ENCODE results near the gene PLET1. TPM values are rescaled to one million over a fixed set of nuclear protein-coding genes. Genes with fewer than 3 reads are reported as not detected.

The PLET1 gene
- total RNA-seq, 2 experiments from 2014 or later = not detected

DNA sequence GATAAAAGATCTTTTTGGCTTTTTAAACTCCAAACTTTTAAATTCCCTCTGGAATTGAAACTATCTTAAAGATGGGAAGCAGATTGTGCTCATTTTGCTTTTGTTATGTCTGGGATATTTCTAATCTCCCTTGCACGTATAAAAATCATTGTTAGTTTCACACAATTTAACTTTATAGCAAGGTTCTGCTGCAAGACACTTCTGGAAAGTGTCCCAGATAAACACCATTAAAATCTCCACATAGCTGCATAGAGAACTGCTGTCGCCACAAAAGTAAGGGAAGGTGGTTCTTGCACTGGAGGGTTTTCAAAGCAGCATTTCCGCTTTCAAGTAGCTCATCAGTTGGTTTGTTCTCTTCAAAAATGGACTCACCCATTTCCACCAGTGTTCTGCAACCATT, 22.6 kb downstream of the PLET1 start:
- Mint-ChIP-seq H3K36me3 (ENCODE audit: low read depth) (peaks cover 54% of the 10 kb centered on the region), H3K9me3 (ENCODE audit: low read depth) (peaks cover 2% of the 10 kb centered on the region), H3K4me1 (no peaks in the 10 kb centered on the region), H3K27me3 (no peaks in the 10 kb centered on the region), H3K4me3 (no peak overlapping the region), H3K27ac (no peak overlapping the region)
- no peak for ATAC-seq
- no peak for DNase-seq
- CTCF ChIA-PET = no interaction called here
- intact Hi-C loops (cut with DNase I, micrococcal nuclease) = no loop called here
- POLR2A ChIA-PET = no interaction called here

DNA sequence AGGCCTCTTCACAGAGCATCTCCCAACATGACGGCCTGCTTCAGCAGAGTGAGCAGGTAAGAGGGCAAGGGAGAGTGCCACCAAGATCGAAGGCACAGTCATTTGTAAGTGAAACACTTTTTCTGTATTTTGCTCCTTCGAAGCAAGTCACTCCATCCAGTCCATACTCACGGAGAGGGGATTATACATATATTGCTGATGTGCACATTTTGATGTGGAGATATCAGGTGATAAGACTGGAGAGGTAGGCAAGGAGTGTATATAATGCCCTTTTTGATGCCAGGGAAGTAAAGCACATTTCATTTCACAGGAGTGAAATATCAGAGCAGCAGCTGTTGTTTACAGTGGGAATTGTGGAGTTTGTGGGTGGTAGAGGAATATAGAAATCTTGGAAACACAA, 23.2 kb downstream of the PLET1 start:
- Mint-ChIP-seq H3K27ac (no peak overlapping the region), H3K36me3 (ENCODE audit: low read depth) (peaks cover 52% of the 10 kb centered on the region), H3K4me3 (no peak overlapping the region), H3K9me3 (ENCODE audit: low read depth) (no peaks in the 10 kb centered on the region), H3K27me3 (no peaks in the 10 kb centered on the region), H3K4me1 (no peaks in the 10 kb centered on the region)
- intact Hi-C loops (cut with DNase I, micrococcal nuclease) = no loop called here
- ATAC-seq (no peak), DNase-seq (no peak)
- ChIA-PET CTCF (no interaction called here), POLR2A (no interaction called here)

DNA sequence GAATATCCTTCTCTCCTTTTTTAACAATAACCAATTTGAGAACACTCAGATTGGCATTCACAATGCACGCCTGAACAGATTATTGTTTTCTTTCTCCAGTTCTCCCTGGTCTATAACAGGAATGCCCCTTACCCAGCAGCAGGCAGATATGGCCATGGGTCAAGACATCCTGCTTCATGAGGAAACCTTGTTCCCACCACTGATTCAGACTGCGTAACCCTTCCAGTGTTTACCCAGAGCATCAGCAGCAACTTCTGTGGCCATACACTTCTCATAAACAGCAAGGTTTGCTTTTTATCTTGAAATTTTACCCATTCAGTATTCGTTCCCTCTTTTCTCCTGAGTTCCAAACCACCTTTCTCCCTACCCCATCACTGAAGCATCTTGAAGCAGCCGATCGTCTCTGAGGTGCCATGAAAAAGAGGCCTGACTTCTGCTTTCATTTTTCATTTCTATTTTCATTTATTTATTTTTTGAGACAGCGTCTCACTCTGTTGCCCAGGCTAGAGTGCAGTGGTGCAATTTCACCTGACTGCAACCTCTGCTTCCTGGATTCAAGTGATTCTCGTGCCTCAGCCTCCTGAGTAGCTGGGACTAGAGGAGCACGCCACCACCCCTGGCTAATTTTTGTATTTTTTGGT, 24.8 kb downstream of the PLET1 start:
- no peaks in the 10 kb centered on the region for H3K27me3 Mint-ChIP-seq
- ATAC-seq (no peak), DNase-seq (no peak)
- intact Hi-C loops (cut with DNase I, micrococcal nuclease) = no loop called here
- POLR2A ChIA-PET = no interaction called here
- H3K4me1 Mint-ChIP-seq = no peaks in the 10 kb centered on the region
- no peaks in the 10 kb centered on the region for H3K9me3 Mint-ChIP-seq (ENCODE audit: low read depth)
- H3K36me3 Mint-ChIP-seq (ENCODE audit: low read depth) = peaks cover 45% of the 10 kb centered on the region
- CTCF ChIA-PET = interaction anchor here (1.0 kb wide), 1 partner anchor 16 kb away, joined by 3 read pairs; no protein-coding TSS in a partner anchor
- H3K27ac Mint-ChIP-seq = no peak overlapping the region
- no peak overlapping the region for H3K4me3 Mint-ChIP-seq

DNA sequence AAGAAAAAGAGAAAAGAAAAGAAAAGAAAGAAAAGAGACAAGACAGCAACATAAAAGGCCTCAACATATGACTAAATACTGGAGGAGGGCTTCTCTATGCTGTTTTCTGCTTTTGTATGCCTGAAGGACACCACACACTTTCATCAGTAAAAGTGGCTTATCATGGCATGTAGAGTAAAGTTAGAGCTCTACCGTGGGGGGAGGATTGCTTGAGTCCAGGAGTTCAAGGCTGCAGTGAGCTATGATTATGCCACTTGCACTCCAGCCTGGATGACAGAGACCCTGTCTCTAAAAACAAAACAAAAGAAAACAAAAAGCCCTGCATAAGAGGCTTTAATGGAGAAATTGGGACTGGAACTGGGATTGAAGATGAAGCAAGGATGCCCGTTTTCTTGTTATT, 28.7 kb downstream of the PLET1 start:
- peaks cover 46% of the 10 kb centered on the region for H3K36me3 Mint-ChIP-seq (ENCODE audit: low read depth)
- no peak for ATAC-seq

DNA sequence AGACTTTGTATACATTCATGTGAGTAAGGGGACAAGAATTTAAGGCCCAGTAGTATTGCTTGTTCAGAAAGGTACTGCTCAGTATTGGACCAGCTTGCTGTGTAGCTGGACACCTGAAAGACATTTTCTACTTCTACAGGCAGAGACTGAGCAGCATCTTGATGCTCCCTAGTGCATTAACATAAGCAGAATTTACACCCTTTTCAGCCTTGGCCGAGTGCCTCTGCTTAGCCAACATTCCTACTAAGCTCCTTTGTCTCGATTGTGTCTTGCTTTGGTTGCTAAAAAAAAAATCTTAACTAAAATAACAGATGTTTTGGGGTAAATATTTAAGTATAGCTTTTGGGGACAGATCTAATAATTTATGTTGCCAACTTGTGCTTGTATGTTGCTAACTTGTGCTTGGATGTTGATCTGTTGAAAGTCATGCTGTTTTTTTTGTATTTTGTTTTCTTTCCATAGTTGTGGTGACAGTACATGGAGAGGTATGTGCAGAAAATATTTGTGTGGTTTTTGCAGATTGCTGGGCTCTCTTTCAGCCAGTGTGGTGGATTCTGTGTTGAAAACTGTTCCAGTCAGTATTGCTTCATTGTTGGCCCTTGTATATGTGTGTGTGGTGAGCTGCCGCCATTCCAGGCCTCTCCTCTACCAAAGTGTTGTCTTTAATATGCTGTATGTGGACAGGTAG, 30.8 kb downstream of the PLET1 start:
- intact Hi-C loops (cut with DNase I, micrococcal nuclease) = loop anchor here (5.0 to 10.0 kb wide), 5 partner anchors 158 to 1545 kb away; partner anchors contain the start of genes ZW10 (in 2 of the 2), CLDN25 (in 1 of the 2), NKAPD1 (in 1 of the 2) and PIH1D2 (in 1 of the 2)
- CTCF ChIA-PET = interaction anchor here (0.7 to 5.0 kb wide), 3 partner anchors 12 to 52 kb away, joined by 3 to 28 read pairs (median 4); no protein-coding TSS in a partner anchor

More for the DNA sequence above, 28.7 kb downstream of the PLET1 start:
- ChIA-PET CTCF (interaction anchor here (0.7 to 5.0 kb wide), 4 partner anchors 9 to 50 kb away, joined by 3 to 28 read pairs (median 3); no protein-coding TSS in a partner anchor), POLR2A (no interaction called here)
- Mint-ChIP-seq H3K4me1 (peaks cover 19% of the 10 kb centered on the region), H3K27me3 (no peaks in the 10 kb centered on the region), H3K27ac (no peak overlapping the region), H3K4me3 (no peak overlapping the region), H3K9me3 (ENCODE audit: low read depth) (no peaks in the 10 kb centered on the region)
- DNase-seq = no peak
- intact Hi-C loops (cut with DNase I, micrococcal nuclease) = no loop called here

DNA sequence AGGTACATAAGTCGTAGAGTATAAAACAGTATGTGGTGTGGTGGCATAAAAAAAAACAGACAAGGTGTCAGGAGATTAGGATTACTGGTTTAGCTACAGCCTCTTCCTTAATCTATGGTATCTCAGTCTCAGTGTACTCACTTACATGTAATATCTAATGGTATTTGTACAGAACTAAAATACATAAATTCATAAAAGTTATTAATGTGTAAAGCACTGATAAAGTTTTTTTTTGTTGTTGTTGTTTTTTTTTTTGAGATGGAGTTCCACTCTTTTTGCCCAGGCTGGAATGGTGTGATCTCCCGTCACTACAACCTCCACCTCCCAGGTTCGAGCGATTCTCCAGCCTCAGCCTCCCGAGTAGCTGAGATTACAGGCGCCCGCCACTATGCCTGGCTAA, 31.5 kb downstream of the PLET1 start:
- Mint-ChIP-seq H3K9me3 (ENCODE audit: low read depth) (no peaks in the 10 kb centered on the region), H3K36me3 (ENCODE audit: low read depth) (peaks cover 34% of the 10 kb centered on the region), H3K4me3 (no peak overlapping the region), H3K27ac (no peak overlapping the region), H3K27me3 (no peaks in the 10 kb centered on the region), H3K4me1 (peaks cover 19% of the 10 kb centered on the region)
- CTCF ChIA-PET = interaction anchor here (1.2 to 5.0 kb wide), 2 partner anchors 51 to 53 kb away, joined by 4 to 28 read pairs; no protein-coding TSS in a partner anchor
- DNase-seq (no peak), ATAC-seq (no peak)
- intact Hi-C loops (cut with DNase I, micrococcal nuclease) = loop anchor here (5.0 to 10.0 kb wide), 5 partner anchors 157 to 1546 kb away; partner anchors contain the start of genes ZW10 (in 2 of the 2), CLDN25 (in 1 of the 2), NKAPD1 (in 1 of the 2) and PIH1D2 (in 1 of the 2)
- POLR2A ChIA-PET = no interaction called here

More for the DNA sequence above, 30.8 kb downstream of the PLET1 start:
- Mint-ChIP-seq H3K4me1 (peaks cover 19% of the 10 kb centered on the region), H3K27me3 (no peaks in the 10 kb centered on the region), H3K4me3 (no peak overlapping the region), H3K36me3 (ENCODE audit: low read depth) (peaks cover 34% of the 10 kb centered on the region), H3K9me3 (ENCODE audit: low read depth) (no peaks in the 10 kb centered on the region), H3K27ac (no peak overlapping the region)
- DNase-seq (no peak), ATAC-seq (no peak)
- POLR2A ChIA-PET = no interaction called here

DNA sequence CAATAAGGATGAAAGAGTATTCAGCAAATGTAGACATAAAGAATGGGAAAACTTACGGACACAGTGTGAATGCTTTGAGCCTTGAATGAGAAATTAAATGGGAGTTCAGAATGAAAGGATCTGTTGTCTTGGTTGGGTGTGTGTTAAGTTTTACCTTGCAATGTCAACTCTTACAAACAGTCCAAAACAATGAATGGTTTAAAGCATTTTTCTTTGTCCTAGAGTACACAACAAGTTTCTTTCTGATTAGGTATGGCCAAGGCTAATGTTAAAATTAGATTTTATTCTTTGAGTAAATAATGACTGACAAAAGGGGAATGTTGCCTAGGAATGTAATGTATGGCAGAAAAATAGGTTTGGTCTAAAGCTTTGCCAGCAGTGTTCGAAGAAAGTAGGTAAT, 32.0 kb downstream of the PLET1 start:
- Mint-ChIP-seq H3K27ac (no peak overlapping the region), H3K27me3 (no peaks in the 10 kb centered on the region), H3K4me3 (no peak overlapping the region), H3K36me3 (ENCODE audit: low read depth) (peaks cover 32% of the 10 kb centered on the region), H3K9me3 (ENCODE audit: low read depth) (no peaks in the 10 kb centered on the region), H3K4me1 (peaks cover 19% of the 10 kb centered on the region)
- ChIA-PET CTCF (interaction anchor here (1.2 to 5.0 kb wide), 3 partner anchors 51 to 56 kb away, joined by 4 to 28 read pairs (median 11); no protein-coding TSS in a partner anchor), POLR2A (no interaction called here)
- no peak for ATAC-seq
- DNase-seq = no peak
- intact Hi-C loops (cut with DNase I, micrococcal nuclease) = loop anchor here (5.0 to 10.0 kb wide), 5 partner anchors 156 to 1546 kb away; partner anchors contain the start of genes ZW10 (in 2 of the 2), CLDN25 (in 1 of the 2), NKAPD1 (in 1 of the 2) and PIH1D2 (in 1 of the 2)

DNA sequence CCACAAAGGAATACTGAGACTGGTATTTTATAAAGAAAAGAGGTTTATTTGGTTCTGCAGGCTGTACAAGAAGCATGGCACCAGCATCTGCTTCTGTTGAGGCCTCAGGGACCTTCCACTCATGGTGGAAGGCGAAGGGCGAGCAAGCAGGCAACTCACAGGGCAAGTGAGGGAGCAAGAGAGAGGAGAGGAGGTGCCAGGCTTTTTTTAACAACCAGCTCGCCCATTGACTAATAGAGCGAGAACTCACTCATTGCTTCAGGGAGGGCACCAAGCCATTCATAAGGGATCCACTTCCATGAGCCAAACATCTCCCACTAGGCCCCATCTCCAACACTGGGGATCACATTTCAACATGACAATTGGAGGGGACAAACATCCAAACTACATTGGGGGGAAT, 33.2 kb downstream of the PLET1 start:
- CTCF ChIA-PET = interaction anchor here (0.8 to 5.0 kb wide), 7 partner anchors 8 to 349 kb away, joined by 3 to 28 read pairs (median 3); partner anchors contain the start of genes BCO2 and FDXACB1
- DNase-seq = peak; percentile 13
- ATAC-seq = no peak
- intact Hi-C loops (cut with DNase I, micrococcal nuclease) = loop anchor here (2.0 to 10.0 kb wide), 7 partner anchors 155 to 1647 kb away; partner anchors contain the start of genes ZW10 (in 2 of the 2), CLDN25 (in 1 of the 2), NKAPD1 (in 1 of the 2) and PIH1D2 (in 1 of the 2)
- Mint-ChIP-seq H3K4me3 (peak overlapping the region; percentile 78), H3K4me1 (peaks cover 19% of the 10 kb centered on the region), H3K9me3 (ENCODE audit: low read depth) (no peaks in the 10 kb centered on the region), H3K27me3 (no peaks in the 10 kb centered on the region), H3K36me3 (ENCODE audit: low read depth) (peaks cover 29% of the 10 kb centered on the region), H3K27ac (peak overlapping the region; percentile 94)
- POLR2A ChIA-PET = no interaction called here

DNA sequence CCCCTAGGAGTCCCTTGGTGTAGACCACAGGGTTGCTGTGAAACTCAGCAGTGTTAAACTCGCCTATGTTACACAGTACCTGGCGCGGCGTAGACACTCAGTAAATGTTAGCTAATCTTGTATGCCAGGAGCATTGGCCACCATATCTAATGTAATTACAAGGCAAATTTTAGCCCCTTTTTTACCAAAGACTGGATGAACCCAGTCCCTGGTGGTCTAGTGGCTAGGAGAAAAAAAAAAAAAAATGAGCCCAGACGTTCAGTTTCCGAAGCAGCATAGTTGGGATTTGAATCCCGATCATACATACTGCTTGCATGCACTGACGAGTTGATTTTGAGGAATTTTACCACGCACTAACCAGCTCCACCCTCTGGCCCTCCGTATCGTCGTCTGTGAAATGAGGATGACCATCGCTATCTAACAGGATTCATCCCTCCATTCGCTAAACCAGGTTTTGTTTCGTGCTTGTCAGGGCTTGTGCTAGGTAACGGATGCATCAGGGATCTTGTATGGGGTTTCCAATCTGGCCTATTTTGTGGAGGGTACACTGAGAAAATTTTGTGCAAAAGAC, 33.7 kb downstream of the PLET1 start:
- Mint-ChIP-seq H3K9me3 (ENCODE audit: low read depth) (no peaks in the 10 kb centered on the region), H3K4me3 (peak overlapping the region; percentile 78), H3K4me1 (peaks cover 19% of the 10 kb centered on the region), H3K27ac (peak overlapping the region; percentile 94), H3K27me3 (no peaks in the 10 kb centered on the region), H3K36me3 (ENCODE audit: low read depth) (peaks cover 29% of the 10 kb centered on the region)
- ATAC-seq = peak; percentile 66
- ChIA-PET POLR2A (no interaction called here), CTCF (interaction anchor here (1.0 to 1.9 kb wide), 3 partner anchors 51 to 58 kb away, joined by 3 to 11 read pairs (median 5); no protein-coding TSS in a partner anchor)
- no peak for DNase-seq
- intact Hi-C loops (cut with DNase I, micrococcal nuclease) = loop anchor here (1.0 to 10.0 kb wide), 11 partner anchors 16 to 1648 kb away; partner anchors contain the start of genes ZW10 (in 2 of the 2), CFAP68 (in 1 of the 2), CLDN25 (in 1 of the 2) and FDXACB1 (in 1 of the 2)

DNA sequence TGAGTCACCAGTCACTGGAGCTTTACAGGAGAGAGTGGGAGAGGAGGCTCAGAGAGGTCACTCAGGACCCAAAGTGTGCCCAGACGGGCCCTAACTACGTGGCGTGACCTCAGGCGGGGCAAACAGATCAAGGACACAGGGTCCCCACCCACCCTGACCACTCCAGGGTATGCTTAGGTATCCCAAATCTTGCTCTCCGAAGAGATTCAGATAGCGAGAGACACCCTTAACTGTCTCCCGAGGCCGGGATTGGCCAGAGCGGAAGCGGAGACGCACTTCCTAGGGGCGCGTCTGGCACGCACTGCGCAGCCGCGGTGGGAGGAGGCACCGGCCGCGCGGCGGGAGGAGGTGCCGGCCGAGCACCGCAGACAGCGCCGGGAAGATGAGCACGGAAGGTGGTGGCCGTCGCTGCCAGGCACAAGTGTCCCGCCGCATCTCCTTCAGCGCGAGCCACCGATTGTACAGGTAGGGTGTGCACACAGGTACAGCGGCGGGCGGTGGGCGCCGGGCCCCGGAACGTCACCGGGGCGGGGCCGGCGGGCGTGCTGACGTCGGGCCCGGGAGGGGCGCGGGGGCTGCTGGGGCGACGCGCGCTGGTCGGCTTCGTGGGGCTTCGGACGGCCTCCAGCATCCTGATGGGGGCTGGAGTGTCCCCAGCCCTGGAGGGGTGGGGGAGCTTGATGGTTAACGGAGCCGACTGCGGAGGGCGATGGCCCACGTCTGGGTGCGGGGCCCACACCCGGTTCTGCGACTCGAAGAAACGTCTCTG, 34.4 kb downstream of the PLET1 start, which contains the start of gene PTS:
TSS of gene PTS (plus strand) at position 367 of the 769 bp plus-strand sequence. CDS start at position 383, 16 bp downstream.
- H3K27me3 Mint-ChIP-seq = no peaks in the 10 kb centered on the region
- ChIA-PET POLR2A (interaction anchor here (0.5 kb wide), 1 partner anchor 54 kb away, joined by 4 read pairs; no protein-coding TSS in a partner anchor), CTCF (interaction anchor here (1.0 to 1.5 kb wide), 2 partner anchors 52 to 54 kb away, joined by 3 to 5 read pairs; no protein-coding TSS in a partner anchor)
- DNase-seq (peak; percentile 90), ATAC-seq (peak; percentile 97)
- H3K4me3 Mint-ChIP-seq = peak within 1 kb of the TSS; percentile 78
- H3K36me3 Mint-ChIP-seq (ENCODE audit: low read depth) = peaks cover 29% of the 10 kb centered on the region
- no peaks in the 10 kb centered on the region for H3K9me3 Mint-ChIP-seq (ENCODE audit: low read depth)
- H3K4me1 Mint-ChIP-seq = peaks cover 19% of the 10 kb centered on the region
- intact Hi-C loops (cut with DNase I, micrococcal nuclease) = loop anchor here (1.0 to 10.0 kb wide), 11 partner anchors 15 to 1649 kb away; partner anchors contain the start of genes ZW10 (in 2 of the 2), CFAP68 (in 1 of the 2), CLDN25 (in 1 of the 2) and FDXACB1 (in 1 of the 2)
- H3K27ac Mint-ChIP-seq = peak within 1 kb of the TSS; percentile 94

All from activated CD4-positive, alpha-beta T cell treated with anti-CD3 and anti-CD28 coated beads for 36 hours (primary cell).